HG03457 (cell line): ENCODE measurements around the gene SLC2A10.

ENCODE experiments used
- ATAC-seq: cut with Tn5 transposase; IDR thresholded peaks from one replicate; pipeline ENCODE4 v1.9.1; 2021; ENCODE audit warnings: moderate number of reproducible peaks; ENCODE audit not compliant: unreplicated experiment

Gene SLC2A10

GRCh38 chr20:46724343-46724959, 15.0 kb downstream of the SLC2A10 start:
- no peak for ATAC-seq

GRCh38 chr20:46725186-46726165, 16.0 kb downstream of the SLC2A10 start:
- ATAC-seq, result no peak

GRCh38 chr20:46731770-46732169, 22.3 kb downstream of the SLC2A10 start:
- no peak for ATAC-seq

GRCh38 chr20:46735436-46735835, 26.0 kb downstream of the SLC2A10 start:
- ATAC-seq, result no peak

GRCh38 chr20:46739431-46740213, 30.2 kb downstream of the SLC2A10 start:
- no peak for ATAC-seq

- ATAC-seq, result no peak
Observed at GRCh38 chr20:46740214-46740609, 30.8 kb downstream of the SLC2A10 start.

GRCh38 chr20:46741924-46742668, 32.6 kb downstream of the SLC2A10 start:
- ATAC-seq, result no peak

- no peak for ATAC-seq
Observed at GRCh38 chr20:46742669-46743045, 33.2 kb downstream of the SLC2A10 start.

- ATAC-seq, result no peak
Observed at GRCh38 chr20:46743088-46743487, 33.6 kb downstream of the SLC2A10 start.

- ATAC-seq, result no peak
Observed at GRCh38 chr20:46746956-46747526, 37.6 kb downstream of the SLC2A10 start.

- ATAC-seq, result no peak
Observed at GRCh38 chr20:46749147-46749546, 39.7 kb downstream of the SLC2A10 start.

GRCh38 chr20:46751856-46752255, 42.4 kb downstream of the SLC2A10 start:
- ATAC-seq, result no peak

GRCh38 chr20:46752728-46753127, 43.3 kb downstream of the SLC2A10 start:
- no peak for ATAC-seq

GRCh38 chr20:46755483-46756413, 46.3 kb downstream of the SLC2A10 start:
- ATAC-seq, result no peak

GRCh38 chr20:46756419-46756818, 47.0 kb downstream of the SLC2A10 start:
- ATAC-seq, result no peak

GRCh38 chr20:46757135-46757534, 47.7 kb downstream of the SLC2A10 start:
- ATAC-seq, result no peak

GRCh38 chr20:46757754-46758678, 48.6 kb downstream of the SLC2A10 start:
- no peak for ATAC-seq
